OCI-LY7 (cell line): Measurements from ENCODE around the gene DUS1L. TPM values are rescaled to one million over a fixed set of nuclear protein-coding genes. Genes with fewer than 3 reads are reported as not detected.

Experiments
- BruUV-seq: library from RNA; stranded (reverse); fragments of 400-500 nt; replicated peaks from 2 replicates; lab custom pipeline; 2021; lab: Mats Ljungman, UMichigan
- CTCF ChIA-PET: fragments of 300-600 bp; sonication (Branson Sonifier 250); formaldehyde crosslinking; loops from one replicate; lab custom pipeline; 2022; ENCODE audit warnings: antibody characterized with exemption; ENCODE audit not compliant: unreplicated experiment; lab: Charles Lee
- POLR2A ChIA-PET: fragments of 300-600 bp; sonication (Branson Sonifier 250); formaldehyde crosslinking; loops from one replicate; lab custom pipeline; 2022; ENCODE audit warnings: antibody characterized with exemption; lab: Charles Lee
- DNase-seq: peaks from one replicate; pipeline ENCODE4 v3.0.0-alpha.2; 2015; ENCODE audit warnings: low spot score
- H2AFZ ChIP-seq: fragments of 200-600 bp; sonication (generic), shearing (Covaris generic); 2 replicates; pipeline ENCODE4 v1.6.1; 2014; ENCODE audit warnings: mild to moderate bottlenecking, antibody characterized with exemption, low read length, moderate library complexity
- H3K27ac ChIP-seq: fragments of 200-600 bp; sonication (generic); 2 replicates; pipeline ENCODE4 v1.5.1; 2014; ENCODE audit warnings: mixed run types, low read depth, mild to moderate bottlenecking, moderate library complexity, low read length, inconsistent platforms; ENCODE audit not compliant: poor library complexity, severe bottlenecking
- H3K36me3 ChIP-seq: fragments of 200-600 bp; sonication (generic); 2 replicates; pipeline ENCODE4 v1.6.1; 2014; ENCODE audit warnings: mild to moderate bottlenecking, antibody characterized with exemption, low read length, moderate library complexity, mixed read lengths; ENCODE audit not compliant: insufficient read depth
- H3K4me1 ChIP-seq: fragments of 200-600 bp; sonication (generic); 2 replicates; pipeline ENCODE4 v1.5.1; 2014; ENCODE audit warnings: mild to moderate bottlenecking, low read length; ENCODE audit not compliant: insufficient read depth, poor library complexity, severe bottlenecking
- H3K4me2 ChIP-seq: fragments of 200-600 bp; sonication (generic); 2 replicates; pipeline ENCODE4 v1.6.1; 2014; ENCODE audit warnings: mild to moderate bottlenecking, low read length
- H3K4me3 ChIP-seq: fragments of 200-600 bp; sonication (generic); 2 replicates; pipeline ENCODE4 v1.5.1; 2014; ENCODE audit warnings: mild to moderate bottlenecking, low read depth, low read length; ENCODE audit not compliant: poor library complexity, severe bottlenecking
- H3K79me2 ChIP-seq: fragments of 200-600 bp; sonication (generic); 2 replicates; pipeline ENCODE4 v1.6.1; 2016; ENCODE audit warnings: low read depth, mild to moderate bottlenecking, low read length, moderate library complexity, mixed read lengths; ENCODE audit not compliant: insufficient read depth
- H3K9me2 ChIP-seq: fragments of 200-600 bp; sonication (generic); 2 replicates; pipeline ENCODE4 v1.6.1; 2016; ENCODE audit warnings: mild to moderate bottlenecking, low read length, mixed read lengths; ENCODE audit not compliant: insufficient read depth
- H3K9me3 ChIP-seq: fragments of 200-600 bp; sonication (generic); 2 replicates; pipeline ENCODE4 v1.6.1; 2014; ENCODE audit warnings: mild to moderate bottlenecking, mixed run types, low read length, mixed read lengths
- H4K20me1 ChIP-seq: fragments of 200-600 bp; sonication (generic); 2 replicates; pipeline ENCODE4 v1.6.1; 2014; ENCODE audit warnings: mild to moderate bottlenecking, antibody characterized with exemption, low read length, moderate library complexity, mixed read lengths; ENCODE audit not compliant: insufficient read depth
- CTCF ChIP-seq: fragments of 200-600 bp; sonication (generic); conservative IDR thresholded peaks from 2 replicates; pipeline ENCODE4 v1.5.1; 2014; ENCODE audit warnings: mild to moderate bottlenecking, antibody characterized with exemption, low read length, moderate library complexity, mixed read lengths
- EZH2phosphoT487 ChIP-seq: fragments of 200-600 bp; sonication (generic); IDR thresholded peaks from 2 replicates; pipeline ENCODE4 v1.6.1; 2018; ENCODE audit warnings: low read depth, borderline replicate concordance, mild to moderate bottlenecking, mixed run types, antibody characterized with exemption, low read length, moderate library complexity, mixed read lengths
- intact Hi-C: fragments of 100-400 bp; cut with micrococcal nuclease; formaldehyde crosslinking; loops from one replicate; pipeline ENCODE4 v1.10.0; 2022; ENCODE audit not compliant: unreplicated experiment
- total RNA-seq, 2 experiments: library from RNA; depleted of rRNA in 1 of 2; stranded (reverse); fragments of >200 nt in 1 of 2; shearing (Covaris generic) in 1 of 2; gene quantifications; 2 replicates each; pipeline ENCODE4 v1.2.3, GENCODE V29; 2014 to 2022

Gene DUS1L
- total RNA-seq, 2 experiments from 2014 or later = 320 to 388 TPM

GRCh38 chr17:82016875-82017459 lies 48.6 kb downstream of the DUS1L start:
- Histone ChIP-seq H3K4me1 (peaks cover 22% of the 10 kb centered on the region), H2AFZ (no peak overlapping the region), H3K9me2 (no peaks in the 10 kb centered on the region), H3K4me3 (no peak overlapping the region), H3K36me3 (peaks cover 11% of the 10 kb centered on the region; the same call in 1 of the 2 replicates), H3K4me2 (no peak overlapping the region), H4K20me1 (no peaks in the 10 kb centered on the region), H3K79me2 (peaks cover 7% of the 10 kb centered on the region; the same call in 1 of the 2 replicates), H3K9me3 (no peaks in the 10 kb centered on the region), H3K27ac (no peak overlapping the region)
- ChIA-PET POLR2A (no interaction called here), CTCF (interaction anchor here (0.6 kb wide), 1 partner anchor 149 kb away, joined by 4 read pairs; no protein-coding TSS in a partner anchor)
- DNase-seq = no peak
- BruUV-seq = no TSS peak
- intact Hi-C loops = no loop called here
- TF ChIP-seq CTCF = no peak
- no peak for TF ChIP-seq EZH2phosphoT487

GRCh38 chr17:82016061-82016874 lies 49.3 kb downstream of the DUS1L start:
- no peak overlapping the region for H2AFZ ChIP-seq
- no peaks in the 10 kb centered on the region for H3K9me2 ChIP-seq
- POLR2A ChIA-PET = no interaction called here
- no peaks in the 10 kb centered on the region for H3K79me2 ChIP-seq
- no peak for DNase-seq
- TF ChIP-seq CTCF (no peak), EZH2phosphoT487 (no peak)
- H3K4me1 ChIP-seq = peaks cover 18% of the 10 kb centered on the region
- no peak overlapping the region for H3K27ac ChIP-seq
- H4K20me1 ChIP-seq = no peaks in the 10 kb centered on the region
- intact Hi-C loops = no loop called here
- BruUV-seq = no TSS peak
- CTCF ChIA-PET = interaction anchor here (0.6 kb wide), 1 partner anchor 149 kb away, joined by 4 read pairs; no protein-coding TSS in a partner anchor
- peaks cover 11% of the 10 kb centered on the region; the same call in 1 of the 2 replicates for H3K36me3 ChIP-seq
- no peak overlapping the region for H3K4me2 ChIP-seq
- no peak overlapping the region for H3K4me3 ChIP-seq
- no peaks in the 10 kb centered on the region for H3K9me3 ChIP-seq
